ENCODE results near the gene CEACAM7. TPM values are rescaled to one million over a fixed set of nuclear protein-coding genes. Genes with fewer than 3 reads are reported as not detected.

The CEACAM7 gene
- total RNA-seq, 1 experiment from 2014 or later: not detected

- no peak for DNase-seq (ENCODE audit: low read depth, low spot score)
- no peak for ATAC-seq
- RAD21 ChIA-PET (ENCODE audit: low non-redundant PET in 1 of 2, low total read pairs in 2 of 2, uncharacterized antibody in 2 of 2, unreplicated experiment in 2 of 2): no interaction called here
- H3K4me1 ChIP-seq (ENCODE audit: control insufficient read depth in 1 of 2, insufficient read depth in 2 of 2, low read length in 2 of 2): peaks cover 0 to 11% of the 10 kb centered on the region in 2 experiments; a peak in 2 of 4 replicates
- no peaks in the 10 kb centered on the region for H4K20me1 ChIP-seq (ENCODE audit: insufficient read depth)
- no peak overlapping the region for H3K4me2 ChIP-seq (ENCODE audit: low read length)
- no peak overlapping the region for H3K9ac ChIP-seq (ENCODE audit: low read length)
- TF ChIP-seq CTCF (IDR thresholded peaks at IDR 0.05 in 2 of 3, conservative IDR thresholded peaks at IDR 0.05 in 1 of 3; ENCODE audit: borderline replicate concordance in 1 of 3, insufficient read depth in 1 of 3, low read depth in 2 of 3, low read length in 2 of 3) (no peak), EGR1 (IDR thresholded peaks at IDR 0.05; ENCODE audit: low read depth) (no peak), CBX3 (IDR thresholded peaks at IDR 0.05; ENCODE audit: low read depth) (no peak), ATF3 (IDR thresholded peaks at IDR 0.05) (no peak), POLR2AphosphoS5 (IDR thresholded peaks at IDR 0.05; ENCODE audit: low read depth, low read length) (no peak), ZBTB33 (IDR thresholded peaks at IDR 0.05; ENCODE audit: extremely low read depth, insufficient replicate concordance, low read length) (no peak), SP1 (IDR thresholded peaks at IDR 0.05; ENCODE audit: low read depth) (no peak), EZH2 (IDR thresholded peaks at IDR 0.05) (no peak), ZFX (IDR thresholded peaks at IDR 0.05) (no peak), TCF7L2 (IDR thresholded peaks at IDR 0.05; ENCODE audit: borderline replicate concordance, extremely low read depth, insufficient read depth, insufficient read length) (no peak), POLR2A (IDR thresholded peaks at IDR 0.05; ENCODE audit: borderline replicate concordance, extremely low read depth, insufficient read depth, insufficient read length) (no peak)
- no peak overlapping the region for H3K4me3 ChIP-seq (replicated peaks in 1 of 2; ENCODE audit: low read depth in 1 of 2, low read length in 2 of 2)
- POLR2A ChIA-PET: no interaction called here
- H2AFZ ChIP-seq (ENCODE audit: low read depth, low read length, poor library complexity, severe bottlenecking): no peak overlapping the region
- H3K27ac ChIP-seq (ENCODE audit: low read depth, low read length): no peak overlapping the region
- H3K36me3 ChIP-seq (ENCODE audit: control insufficient read depth in 1 of 2, insufficient read depth in 2 of 2, low read length in 2 of 2): no peaks in the 10 kb centered on the region
- no peaks in the 10 kb centered on the region for H3K79me2 ChIP-seq (ENCODE audit: insufficient read depth, low read length)
- peaks cover 43% of the 10 kb centered on the region; the same call in 1 of the 2 replicates for H3K27me3 ChIP-seq (ENCODE audit: insufficient read depth, low read length)
- H3K9me2 ChIP-seq (ENCODE audit: insufficient read depth): no peaks in the 10 kb centered on the region
- intact Hi-C loops (cut with micrococcal nuclease): loop anchor here (10.0 kb wide), 1 partner anchor 251 kb away; the partner anchor contains the start of gene RABAC1
- BruUV-seq (replicated peaks): no TSS peak
- H3K9me3 ChIP-seq (ENCODE audit: control insufficient read depth in 1 of 2, insufficient read depth in 1 of 2, low read depth in 1 of 2, low read length in 2 of 2): no peaks in the 10 kb centered on the region
- CTCF ChIA-PET: interaction anchor here (1.1 kb wide), 1 partner anchor 13 kb away, joined by 4 read pairs; no protein-coding TSS in a partner anchor
These were observed 15.7 kb upstream of the CEACAM7 start for GRCh38 chr19:41703602-41704293.
